GM12878 (cell line): Measurements from ENCODE around the gene RIMBP2. TPM values are rescaled to one million over a fixed set of nuclear protein-coding genes. Genes with fewer than 3 reads are reported as not detected.

Experiments used
- ATAC-seq: fragments of 200-7000 bp; cut with Tn5 transposase; 3 replicates; pipeline ENCODE4 v1.9.1; 2020; ENCODE audit warnings: mild to moderate bottlenecking, moderate library complexity
- BruUV-seq: library from RNA; stranded (reverse); fragments of 400-500 nt; replicated peaks from 2 replicates; lab custom pipeline; 2021; lab: Mats Ljungman, UMichigan
- CTCF ChIA-PET: fragments of 300-600 bp; sonication (Branson Sonifier 250); formaldehyde crosslinking; extraction: SDS; loops from one replicate; lab custom pipeline; 2021; ENCODE audit warnings: inconsistent platforms; lab: Yijun Ruan, JAX
- POLR2A ChIA-PET: fragments of 350-600 bp; formaldehyde crosslinking; extraction: SDS; loops from one replicate; lab custom pipeline; 2021; ENCODE audit warnings: inconsistent platforms; lab: Charles Lee
- RAD21 ChIA-PET: fragments of 300-600 bp; sonication (Branson Sonifier 250); formaldehyde crosslinking; loops from one replicate; lab custom pipeline; 2023; ENCODE audit warnings: antibody characterized with exemption; ENCODE audit not compliant: unreplicated experiment; lab: Charles Lee
- SMC1A ChIA-PET: fragments of 300-600 bp; sonication (Branson Sonifier 250); formaldehyde crosslinking; loops from one replicate; lab custom pipeline; 2023; ENCODE audit not compliant: unreplicated experiment, uncharacterized antibody; lab: Charles Lee
- DNase-seq: peaks from one replicate; pipeline ENCODE4 v3.0.0-alpha.2; 2011; ENCODE audit warnings: low read depth, low spot score
- FAIRE-seq: peaks from 3 replicates; lab custom pipeline; 2011; peaks lifted over from hg19 to GRCh38; lab: Jason Lieb, UNC
- H2AFZ ChIP-seq: 2 replicates; pipeline ENCODE4 v1.6.0; 2011; ENCODE audit warnings: low read depth, low read length, control low read depth; ENCODE audit not compliant: control insufficient read depth
- H3K27ac ChIP-seq: 2 replicates; pipeline ENCODE4 v1.5.1; 2011; ENCODE audit warnings: control low read depth; ENCODE audit not compliant: control insufficient read depth, insufficient read depth
- H3K27me3 ChIP-seq, 2 experiments: replicated peaks in 1 of 2; 2 replicates each; pipeline versions ENCODE4 v1.6.0 to v1.6.1; 2011; ENCODE audit warnings: low read length in 1 of 2; ENCODE audit not compliant: control insufficient read depth in 2 of 2, insufficient read depth in 2 of 2
- H3K36me3 ChIP-seq, 2 experiments: 2 replicates each; pipeline ENCODE4 v1.5.1; 2011; ENCODE audit warnings: low read length in 1 of 2; ENCODE audit not compliant: control insufficient read depth in 2 of 2, insufficient read depth in 2 of 2
- H3K4me1 ChIP-seq: 2 replicates; pipeline ENCODE4 v1.6.1; 2011; ENCODE audit warnings: mild to moderate bottlenecking, low read length, moderate library complexity, mixed read lengths; ENCODE audit not compliant: control insufficient read depth, insufficient read depth
- H3K4me2 ChIP-seq: 2 replicates; pipeline ENCODE4 v1.6.0; 2011; ENCODE audit warnings: control low read depth; ENCODE audit not compliant: control insufficient read depth, insufficient read depth
- H3K4me3 ChIP-seq: fragments of 200-600 bp; sonication (generic); 2 replicates; pipeline ENCODE4 v1.5.1; 2016
- H3K79me2 ChIP-seq: 2 replicates; pipeline ENCODE4 v1.6.0; 2011; ENCODE audit warnings: low read length; ENCODE audit not compliant: control insufficient read depth, insufficient read depth
- H3K9ac ChIP-seq: 2 replicates; pipeline ENCODE4 v1.8.0; 2011; ENCODE audit warnings: low read length, control low read depth, mixed read lengths; ENCODE audit not compliant: control insufficient read depth, insufficient read depth
- H3K9me3 ChIP-seq: replicated peaks from 3 replicates; pipeline ENCODE4 v1.5.1; 2011; ENCODE audit warnings: mild to moderate bottlenecking, low read length; ENCODE audit not compliant: control insufficient read depth, insufficient read depth
- H4K20me1 ChIP-seq: 2 replicates; pipeline ENCODE4 v1.6.0; 2011; ENCODE audit not compliant: control insufficient read depth, insufficient read depth
- BCL11A ChIP-seq: IDR thresholded peaks from 2 replicates; pipeline ENCODE4 v1.6.1; 2011; ENCODE audit warnings: low read depth, low read length
- CBX5 ChIP-seq: sonication (generic); IDR thresholded peaks from 2 replicates; pipeline ENCODE4 v1.6.1; 2016; ENCODE audit warnings: low read depth, moderate library complexity, mild to moderate bottlenecking, inconsistent platforms
- CHD2 ChIP-seq: IDR thresholded peaks from 2 replicates; pipeline ENCODE4 v1.6.1; 2011; ENCODE audit warnings: low read depth, low read length, improper control_type of control experiment, borderline replicate concordance
- CREM ChIP-seq: IDR thresholded peaks from 2 replicates; pipeline ENCODE4 v1.6.1; 2014; ENCODE audit warnings: antibody characterized with exemption, low read depth
- FOXK2 ChIP-seq: fragments of 450-650 bp; IDR thresholded peaks from 2 replicates; pipeline ENCODE4 v1.6.1; 2017; ENCODE audit warnings: mild to moderate bottlenecking, moderate library complexity
- GABPA ChIP-seq: IDR thresholded peaks from 2 replicates; pipeline ENCODE4 v1.6.1; 2014; ENCODE audit warnings: antibody characterized with exemption, low read depth, mild to moderate bottlenecking, inconsistent platforms
- JUNB ChIP-seq: IDR thresholded peaks from 2 replicates; pipeline ENCODE4 v1.6.1; 2016; ENCODE audit warnings: antibody characterized with exemption, mild to moderate bottlenecking
- MEF2A ChIP-seq: IDR thresholded peaks from 2 replicates; pipeline ENCODE4 v1.6.1; 2011; ENCODE audit warnings: low read depth, mild to moderate bottlenecking, low read length, moderate library complexity; ENCODE audit not compliant: insufficient read depth
- NFYB ChIP-seq: IDR thresholded peaks from 2 replicates; pipeline ENCODE4 v1.6.1; 2011; ENCODE audit warnings: low read depth, mild to moderate bottlenecking, low read length, improper control_type of control experiment, moderate library complexity; ENCODE audit not compliant: insufficient read depth
- PAX5 ChIP-seq: IDR thresholded peaks from 2 replicates; pipeline ENCODE4 v1.6.1; 2011; ENCODE audit warnings: low read depth, low read length, borderline replicate concordance
- PAX8 ChIP-seq: fragments of 450-650 bp; IDR thresholded peaks from 2 replicates; pipeline ENCODE4 v1.6.1; 2017; ENCODE audit warnings: mild to moderate bottlenecking, moderate library complexity
- SMC3 ChIP-seq: IDR thresholded peaks from 2 replicates; pipeline ENCODE4 v1.6.1; 2011; ENCODE audit warnings: low read length, improper control_type of control experiment, borderline replicate concordance
- SPI1 ChIP-seq: IDR thresholded peaks from 2 replicates; pipeline ENCODE4 v1.6.1; 2011; ENCODE audit warnings: low read depth, mild to moderate bottlenecking, low read length, moderate library complexity, borderline replicate concordance; ENCODE audit not compliant: insufficient read depth
- SREBF2 ChIP-seq: IDR thresholded peaks from 2 replicates; pipeline ENCODE4 v1.6.1; 2012; ENCODE audit warnings: mild to moderate bottlenecking, low read length
- WRNIP1 ChIP-seq: IDR thresholded peaks from 2 replicates; pipeline ENCODE4 v1.6.1; 2011; ENCODE audit warnings: low read depth, low read length, improper control_type of control experiment, borderline replicate concordance
- WGBS: methylation state at CpG from one replicate; pipeline ENCODE4 v1.1.6; 2016; ENCODE audit warnings: low lambda C conversion rate; ENCODE audit not compliant: insufficient replicate concordance, insufficient coverage; ENCODE audit errors: missing lambda C conversion rate; 5-methylcytosine and 5-hydroxymethylcytosine counted together
- in situ Hi-C: fragments of 300-500 bp; cut with MboI; formaldehyde crosslinking; loops from 9 replicates; pipeline ENCODE4 v1.14.3; 2018; ENCODE audit warnings: mixed read lengths
- intact Hi-C: fragments of 100-400 bp; cut with micrococcal nuclease; formaldehyde crosslinking; loops from one replicate; pipeline ENCODE4 v1.14.2; 2022; ENCODE audit not compliant: unreplicated experiment
- polyA plus RNA-seq, 11 experiments: library from polyadenylated mRNA; depleted of rRNA in 4 of 11; unstranded in 6 of 11; stranded (reverse) in 5 of 11; fragments of >200 nt; fragmentation: Nextera tagmentation in 4 of 11; fragmentation: Illumina TruSeq in 1 of 11; extraction: Ambion mirVana in 4 of 11; extraction: Trizol in 1 of 11; gene quantifications; 1 replicate in 1 of 11; 2 replicates in 10 of 11; pipeline versions ENCODE4 v1.2.1 to v1.2.3, GENCODE V29; 2011 to 2016; ENCODE audit warnings: inconsistent platforms in 2 of 11, missing spikeins in 2 of 11, low read depth in 1 of 11
- total RNA-seq, 4 experiments: library from RNA; depleted of rRNA in 3 of 4; stranded (reverse); fragments of >200 nt in 3 of 4; fragmentation: Illumina TruSeq in 1 of 4; extraction: Trizol in 1 of 4; gene quantifications; 2 replicates each; pipeline versions ENCODE4 v1.2.1 to v1.2.3, GENCODE V29; 2013 to 2021
- TF ChIP-seq, protein P1 (sequence below): fragments of 450-650 bp; IDR thresholded peaks from 2 replicates; pipeline ENCODE4 v1.6.1; 2017; ENCODE audit warnings: mild to moderate bottlenecking, moderate library complexity
- TF ChIP-seq, protein P2 (sequence below): fragments of 450-650 bp; IDR thresholded peaks from 2 replicates; pipeline ENCODE4 v1.6.1; 2016; ENCODE audit warnings: mild to moderate bottlenecking

RIMBP2 gene
- total and polyA plus RNA-seq, 10 of the 15 experiments (the other 5 are each of a cell fraction or from before 2014, with no cell fraction given), result 0.04 to 2.9 (median 0.07) TPM; not detected in 1

DNA sequence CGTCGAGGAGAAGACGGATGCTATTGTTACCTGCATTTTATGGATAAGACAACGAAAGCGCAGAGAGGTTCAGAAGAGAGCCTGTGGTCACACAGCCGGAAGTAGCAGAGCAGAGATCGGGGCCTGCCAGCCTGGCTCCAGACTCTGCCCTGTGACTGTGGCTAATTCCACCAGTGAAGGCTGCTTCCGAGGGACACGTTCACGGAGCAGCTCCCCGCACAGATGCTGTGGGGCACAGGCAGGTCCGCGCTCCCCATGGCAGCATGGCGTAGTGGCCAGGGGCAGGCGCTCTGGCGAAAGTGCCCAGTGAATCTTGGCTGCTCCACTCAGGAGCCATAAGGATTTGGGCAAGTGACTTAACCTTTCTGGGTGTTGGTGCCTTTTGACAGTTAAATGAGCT, 9.8 kb downstream of the RIMBP2 start:
- no peak overlapping the region for H3K4me3 ChIP-seq
- ChIA-PET POLR2A (no interaction called here), CTCF (no interaction called here), RAD21 (no interaction called here), SMC1A (no interaction called here)
- no peak overlapping the region for H3K27ac ChIP-seq
- intact Hi-C loops (no loop called here), in situ Hi-C loops (no loop called here)
- FAIRE-seq (no peak), ATAC-seq (no peak), DNase-seq (no peak)
- no peaks in the 10 kb centered on the region for H3K4me1 ChIP-seq
- H3K9me3 ChIP-seq, result no peaks in the 10 kb centered on the region
- H3K9ac ChIP-seq, result no peak overlapping the region
- TF ChIP-seq WRNIP1 (no peak), CBX5 (no peak), GABPA (no peak), PAX5 (no peak), BCL11A (no peak), JUNB (no peak), SREBF2 (no peak), PAX8 (no peak), SMC3 (no peak), FOXK2 (no peak), CREM (no peak), NFYB (no peak), MEF2A (no peak), SPI1 (no peak), CHD2 (no peak)
- TF ChIP-seq, protein P1, sequence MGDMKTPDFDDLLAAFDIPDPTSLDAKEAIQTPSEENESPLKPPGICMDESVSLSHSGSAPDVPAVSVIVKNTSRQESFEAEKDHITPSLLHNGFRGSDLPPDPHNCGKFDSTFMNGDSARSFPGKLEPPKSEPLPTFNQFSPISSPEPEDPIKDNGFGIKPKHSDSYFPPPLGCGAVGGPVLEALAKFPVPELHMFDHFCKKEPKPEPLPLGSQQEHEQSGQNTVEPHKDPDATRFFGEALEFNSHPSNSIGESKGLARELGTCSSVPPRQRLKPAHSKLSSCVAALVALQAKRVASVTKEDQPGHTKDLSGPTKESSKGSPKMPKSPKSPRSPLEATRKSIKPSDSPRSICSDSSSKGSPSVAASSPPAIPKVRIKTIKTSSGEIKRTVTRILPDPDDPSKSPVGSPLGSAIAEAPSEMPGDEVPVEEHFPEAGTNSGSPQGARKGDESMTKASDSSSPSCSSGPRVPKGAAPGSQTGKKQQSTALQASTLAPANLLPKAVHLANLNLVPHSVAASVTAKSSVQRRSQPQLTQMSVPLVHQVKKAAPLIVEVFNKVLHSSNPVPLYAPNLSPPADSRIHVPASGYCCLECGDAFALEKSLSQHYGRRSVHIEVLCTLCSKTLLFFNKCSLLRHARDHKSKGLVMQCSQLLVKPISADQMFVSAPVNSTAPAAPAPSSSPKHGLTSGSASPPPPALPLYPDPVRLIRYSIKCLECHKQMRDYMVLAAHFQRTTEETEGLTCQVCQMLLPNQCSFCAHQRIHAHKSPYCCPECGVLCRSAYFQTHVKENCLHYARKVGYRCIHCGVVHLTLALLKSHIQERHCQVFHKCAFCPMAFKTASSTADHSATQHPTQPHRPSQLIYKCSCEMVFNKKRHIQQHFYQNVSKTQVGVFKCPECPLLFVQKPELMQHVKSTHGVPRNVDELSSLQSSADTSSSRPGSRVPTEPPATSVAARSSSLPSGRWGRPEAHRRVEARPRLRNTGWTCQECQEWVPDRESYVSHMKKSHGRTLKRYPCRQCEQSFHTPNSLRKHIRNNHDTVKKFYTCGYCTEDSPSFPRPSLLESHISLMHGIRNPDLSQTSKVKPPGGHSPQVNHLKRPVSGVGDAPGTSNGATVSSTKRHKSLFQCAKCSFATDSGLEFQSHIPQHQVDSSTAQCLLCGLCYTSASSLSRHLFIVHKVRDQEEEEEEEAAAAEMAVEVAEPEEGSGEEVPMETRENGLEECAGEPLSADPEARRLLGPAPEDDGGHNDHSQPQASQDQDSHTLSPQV, result no peak
- TF ChIP-seq, protein P2, sequence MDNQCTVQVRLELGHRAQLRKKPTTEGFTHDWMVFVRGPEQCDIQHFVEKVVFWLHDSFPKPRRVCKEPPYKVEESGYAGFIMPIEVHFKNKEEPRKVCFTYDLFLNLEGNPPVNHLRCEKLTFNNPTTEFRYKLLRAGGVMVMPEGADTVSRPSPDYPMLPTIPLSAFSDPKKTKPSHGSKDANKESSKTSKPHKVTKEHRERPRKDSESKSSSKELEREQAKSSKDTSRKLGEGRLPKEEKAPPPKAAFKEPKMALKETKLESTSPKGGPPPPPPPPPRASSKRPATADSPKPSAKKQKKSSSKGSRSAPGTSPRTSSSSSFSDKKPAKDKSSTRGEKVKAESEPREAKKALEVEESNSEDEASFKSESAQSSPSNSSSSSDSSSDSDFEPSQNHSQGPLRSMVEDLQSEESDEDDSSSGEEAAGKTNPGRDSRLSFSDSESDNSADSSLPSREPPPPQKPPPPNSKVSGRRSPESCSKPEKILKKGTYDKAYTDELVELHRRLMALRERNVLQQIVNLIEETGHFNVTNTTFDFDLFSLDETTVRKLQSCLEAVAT, result no peak
- H3K36me3 ChIP-seq, result no peaks in the 10 kb centered on the region
- no peaks in the 10 kb centered on the region for H4K20me1 ChIP-seq
- no peak overlapping the region for H3K4me2 ChIP-seq
- no peak overlapping the region for H2AFZ ChIP-seq
- BruUV-seq, result no TSS peak
- 63% methylated on average over 16 of the region's 16 CpGs for whole genome bisulfite sequencing
- H3K79me2 ChIP-seq, result no peaks in the 10 kb centered on the region; the same call in 1 of the 2 replicates
- no peaks in the 10 kb centered on the region for H3K27me3 ChIP-seq
